ENCODE results near the gene IRGQ. TPM values are rescaled to one million over a fixed set of nuclear protein-coding genes. Genes with fewer than 3 reads are reported as not detected.
A peak's percentile ranks its signal among the peaks of the same experiment; 100 is the strongest.

Gene IRGQ
- total and polyA plus RNA-seq, 4 donors = 4.3 to 25.5 (median 13.8) TPM

GRCh38 chr19:43596842-43597461, 1.0 kb upstream of the IRGQ start:
- Histone ChIP-seq H3K27me3 (ENCODE audit: control insufficient read depth in 1 of 2, insufficient read depth in 2 of 2, low read length in 1 of 2) (no peaks in the 10 kb centered on the region), H3K4me3 (ENCODE audit: low read length in 2 of 2) (peak overlapping the region; percentile 39 to 45), H3K9me3 (ENCODE audit: control insufficient read depth, low read length) (no peaks in the 10 kb centered on the region), H3K27ac (ENCODE audit: low read depth in 1 of 2, low read length in 2 of 2) (peak overlapping the region; percentile 15 to 61), H3K36me3 (ENCODE audit: control insufficient read depth in 1 of 2, insufficient read depth in 2 of 2, low read length in 1 of 2) (peaks cover 0 to 9% of the 10 kb centered on the region in 2 donors), H3K4me1 (ENCODE audit: control insufficient read depth in 1 of 2, insufficient read depth in 2 of 2, low read length in 2 of 2) (peaks cover 0 to 5% of the 10 kb centered on the region in 2 donors)
- intact Hi-C loops (cut with DNase I) = loop anchor here (1.0 to 2.0 kb wide), 2 partner anchors 22 to 64 kb away; partner anchors contain the start of genes PINLYP (in 2 of the 2), XRCC1 (in 2 of the 2) and ZNF575 (in 1 of the 2)
- no peak for ATAC-seq (ENCODE audit: low FRiP score)
- no peak for DNase-seq
- WGBS, 2 donors = 21% methylated on average over 7 of the region's 7 CpGs

GRCh38 chr19:43595605-43595998, 332 bp downstream of the IRGQ start:
- intact Hi-C loops (cut with DNase I) = no loop called here
- peaks cover 0 to 5% of the 10 kb centered on the region in 2 donors for H3K4me1 ChIP-seq (ENCODE audit: control insufficient read depth in 1 of 2, insufficient read depth in 2 of 2, low read length in 2 of 2)
- peak overlapping the region; percentile 15 to 74 for H3K4me3 ChIP-seq (ENCODE audit: low read length in 2 of 2)
- peaks cover 0 to 10% of the 10 kb centered on the region in 2 donors for H3K36me3 ChIP-seq (ENCODE audit: control insufficient read depth in 1 of 2, insufficient read depth in 2 of 2, low read length in 1 of 2)
- ATAC-seq (ENCODE audit: low FRiP score) (peak; percentile 26), DNase-seq (no peak)
- 1% methylated on average over 18 of the region's 18 CpGs for WGBS, 2 donors
- peak overlapping the region in 1 of 2 donors; percentile 50 for H3K27ac ChIP-seq (ENCODE audit: low read depth in 1 of 2, low read length in 2 of 2)
- no peaks in the 10 kb centered on the region for H3K27me3 ChIP-seq (ENCODE audit: control insufficient read depth in 1 of 2, insufficient read depth in 2 of 2, low read length in 1 of 2)
- no peaks in the 10 kb centered on the region for H3K9me3 ChIP-seq (ENCODE audit: control insufficient read depth, low read length)

- DNase-seq = peak; percentile 78 to 82
- Histone ChIP-seq H3K4me3 (ENCODE audit: low read length in 2 of 2) (peak overlapping the region; percentile 15 to 74), H3K36me3 (ENCODE audit: control insufficient read depth in 1 of 2, insufficient read depth in 2 of 2, low read length in 1 of 2) (peaks cover 0 to 10% of the 10 kb centered on the region in 2 donors), H3K27ac (ENCODE audit: low read depth in 1 of 2, low read length in 2 of 2) (peak overlapping the region in 1 of 2 donors; percentile 50), H3K4me1 (ENCODE audit: control insufficient read depth in 1 of 2, insufficient read depth in 2 of 2, low read length in 2 of 2) (peaks cover 0 to 5% of the 10 kb centered on the region in 2 donors), H3K9me3 (ENCODE audit: control insufficient read depth, low read length) (no peaks in the 10 kb centered on the region), H3K27me3 (ENCODE audit: control insufficient read depth in 1 of 2, insufficient read depth in 2 of 2, low read length in 1 of 2) (no peaks in the 10 kb centered on the region)
- 1% methylated on average over 63 to 64 of the region's 64 CpGs for WGBS, 2 donors
- intact Hi-C loops (cut with DNase I) = loop anchor here in 1 of 2 donors (5.0 kb wide), 1 partner anchor 58 kb away; no protein-coding TSS in a partner anchor
- ATAC-seq (ENCODE audit: low FRiP score) = peak; percentile 13
These were observed 977 bp downstream of the IRGQ start for GRCh38 chr19:43594710-43595604.

- peaks cover 0 to 5% of the 10 kb centered on the region in 2 donors for H3K4me1 ChIP-seq (ENCODE audit: control insufficient read depth in 1 of 2, insufficient read depth in 2 of 2, low read length in 2 of 2)
- WGBS, 2 donors = 84 to 86% methylated on average over 10 of the region's 10 CpGs
- intact Hi-C loops (cut with DNase I) = loop anchor here in 1 of 2 donors (5.0 kb wide), 1 partner anchor 57 kb away; no protein-coding TSS in a partner anchor
- ATAC-seq (ENCODE audit: low FRiP score) (no peak), DNase-seq (no peak)
- no peak overlapping the region for H3K27ac ChIP-seq (ENCODE audit: low read depth in 1 of 2, low read length in 2 of 2)
- H3K36me3 ChIP-seq (ENCODE audit: control insufficient read depth in 1 of 2, insufficient read depth in 2 of 2, low read length in 1 of 2) = peaks cover 0 to 8% of the 10 kb centered on the region in 2 donors
- no peaks in the 10 kb centered on the region for H3K9me3 ChIP-seq (ENCODE audit: control insufficient read depth, low read length)
- no peaks in the 10 kb centered on the region for H3K27me3 ChIP-seq (ENCODE audit: control insufficient read depth in 1 of 2, insufficient read depth in 2 of 2, low read length in 1 of 2)
- H3K4me3 ChIP-seq (ENCODE audit: low read length in 2 of 2) = peak overlapping the region in 1 of 2 donors; percentile 74
These were observed 1.7 kb downstream of the IRGQ start for GRCh38 chr19:43594081-43594697.

GRCh38 chr19:43592800-43593350, 3.1 kb downstream of the IRGQ start:
- no peak for ATAC-seq (ENCODE audit: low FRiP score)
- peaks cover 0 to 5% of the 10 kb centered on the region in 2 donors for H3K4me1 ChIP-seq (ENCODE audit: control insufficient read depth in 1 of 2, insufficient read depth in 2 of 2, low read length in 2 of 2)
- intact Hi-C loops (cut with DNase I) = loop anchor here in 1 of 2 donors (5.0 kb wide), 1 partner anchor 56 kb away; no protein-coding TSS in a partner anchor
- WGBS, 2 donors = 94% methylated on average over 36 to 37 of the region's 37 CpGs
- no peak for DNase-seq
- H3K27me3 ChIP-seq (ENCODE audit: control insufficient read depth in 1 of 2, insufficient read depth in 2 of 2, low read length in 1 of 2) = no peaks in the 10 kb centered on the region
- no peak overlapping the region for H3K27ac ChIP-seq (ENCODE audit: low read depth in 1 of 2, low read length in 2 of 2)
- no peak overlapping the region for H3K4me3 ChIP-seq (ENCODE audit: low read length in 2 of 2)
- H3K36me3 ChIP-seq (ENCODE audit: control insufficient read depth in 1 of 2, insufficient read depth in 2 of 2, low read length in 1 of 2) = peaks cover 0 to 5% of the 10 kb centered on the region in 2 donors
- H3K9me3 ChIP-seq (ENCODE audit: control insufficient read depth, low read length) = no peaks in the 10 kb centered on the region

- ATAC-seq (ENCODE audit: low FRiP score) = no peak
- H3K9me3 ChIP-seq (ENCODE audit: control insufficient read depth, low read length) = no peaks in the 10 kb centered on the region
- intact Hi-C loops (cut with DNase I) = loop anchor here in 1 of 2 donors (5.0 kb wide), 1 partner anchor 55 kb away; no protein-coding TSS in a partner anchor
- no peak overlapping the region for H3K27ac ChIP-seq (ENCODE audit: low read depth in 1 of 2, low read length in 2 of 2)
- 95% methylated on average over 58 to 63 of the region's 63 CpGs for WGBS, 2 donors
- peaks cover 0 to 5% of the 10 kb centered on the region in 2 donors for H3K36me3 ChIP-seq (ENCODE audit: control insufficient read depth in 1 of 2, insufficient read depth in 2 of 2, low read length in 1 of 2)
- peak in 1 of 2 donors; percentile 76 for DNase-seq
- peaks cover 0 to 2% of the 10 kb centered on the region in 2 donors for H3K4me1 ChIP-seq (ENCODE audit: control insufficient read depth in 1 of 2, insufficient read depth in 2 of 2, low read length in 2 of 2)
- no peak overlapping the region for H3K4me3 ChIP-seq (ENCODE audit: low read length in 2 of 2)
- H3K27me3 ChIP-seq (ENCODE audit: control insufficient read depth in 1 of 2, insufficient read depth in 2 of 2, low read length in 1 of 2) = no peaks in the 10 kb centered on the region
These were observed 3.8 kb downstream of the IRGQ start for GRCh38 chr19:43591904-43592772.

- intact Hi-C loops (cut with DNase I) = loop anchor here in 1 of 2 donors (5.0 kb wide), 1 partner anchor 52 kb away; no protein-coding TSS in a partner anchor
- H3K4me3 ChIP-seq (ENCODE audit: low read length in 2 of 2) = no peak overlapping the region
- H3K9me3 ChIP-seq (ENCODE audit: control insufficient read depth, low read length) = no peaks in the 10 kb centered on the region
- DNase-seq (no peak), ATAC-seq (ENCODE audit: low FRiP score) (no peak)
- 86 to 90% methylated on average over 6 of the region's 6 CpGs for WGBS, 2 donors
- no peaks in the 10 kb centered on the region for H3K4me1 ChIP-seq (ENCODE audit: control insufficient read depth in 1 of 2, insufficient read depth in 2 of 2, low read length in 2 of 2)
- peaks cover 0 to 5% of the 10 kb centered on the region in 2 donors for H3K36me3 ChIP-seq (ENCODE audit: control insufficient read depth in 1 of 2, insufficient read depth in 2 of 2, low read length in 1 of 2)
- H3K27ac ChIP-seq (ENCODE audit: low read depth in 1 of 2, low read length in 2 of 2) = no peak overlapping the region
- H3K27me3 ChIP-seq (ENCODE audit: control insufficient read depth in 1 of 2, insufficient read depth in 2 of 2, low read length in 1 of 2) = no peaks in the 10 kb centered on the region
These were observed 6.3 kb downstream of the IRGQ start for GRCh38 chr19:43589678-43590077.

All from aorta (tissue), 5 donors.